HG03378 (cell line): ENCODE measurements around the gene PAGR1.

Experiments
- ATAC-seq: cut with Tn5 transposase; IDR thresholded peaks from one replicate; pipeline ENCODE4 v1.9.1; 2021; ENCODE audit warnings: mild to moderate bottlenecking, moderate library complexity; ENCODE audit not compliant: unreplicated experiment

The PAGR1 gene

DNA sequence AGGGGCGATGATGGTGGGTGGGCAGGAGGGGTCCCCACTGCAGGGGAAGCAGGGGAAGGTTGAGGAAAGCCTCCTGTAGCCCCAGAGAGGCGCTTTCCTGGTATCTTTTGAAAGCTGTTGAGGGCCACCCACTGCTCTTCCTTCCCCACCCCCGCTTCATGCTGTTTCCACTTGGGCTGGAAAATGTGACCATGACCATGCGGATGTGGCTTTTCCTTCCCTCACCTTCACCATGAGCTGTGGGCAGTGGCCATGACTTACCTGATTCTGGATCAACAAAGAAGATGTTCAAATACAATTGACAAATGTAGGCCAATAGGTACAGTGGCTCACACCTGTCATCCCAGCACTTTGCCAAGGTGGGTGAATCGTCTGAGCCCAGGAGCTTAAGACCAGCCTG lies 18.1 kb downstream of the PAGR1 start:
- ATAC-seq = no peak

DNA sequence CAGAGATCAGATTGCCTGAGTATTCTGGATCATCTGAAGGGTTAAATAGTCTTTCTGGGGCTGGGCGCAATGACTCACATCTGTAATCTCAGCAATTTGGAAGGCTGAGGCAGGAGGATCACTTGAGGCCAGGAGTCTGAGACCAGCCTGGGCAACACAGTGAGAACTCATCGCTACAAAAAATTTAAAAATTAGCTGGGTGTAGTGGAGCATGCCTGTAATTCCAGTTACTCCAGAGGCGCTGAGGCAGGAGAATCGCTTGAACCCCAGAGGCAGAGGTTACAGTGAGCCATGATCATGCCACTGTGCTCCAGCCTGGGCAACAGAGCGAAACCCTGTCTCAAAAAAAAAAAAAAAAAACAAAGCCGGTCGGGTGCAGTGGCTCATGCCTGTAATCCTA lies 20.0 kb downstream of the PAGR1 start:
- no peak for ATAC-seq

DNA sequence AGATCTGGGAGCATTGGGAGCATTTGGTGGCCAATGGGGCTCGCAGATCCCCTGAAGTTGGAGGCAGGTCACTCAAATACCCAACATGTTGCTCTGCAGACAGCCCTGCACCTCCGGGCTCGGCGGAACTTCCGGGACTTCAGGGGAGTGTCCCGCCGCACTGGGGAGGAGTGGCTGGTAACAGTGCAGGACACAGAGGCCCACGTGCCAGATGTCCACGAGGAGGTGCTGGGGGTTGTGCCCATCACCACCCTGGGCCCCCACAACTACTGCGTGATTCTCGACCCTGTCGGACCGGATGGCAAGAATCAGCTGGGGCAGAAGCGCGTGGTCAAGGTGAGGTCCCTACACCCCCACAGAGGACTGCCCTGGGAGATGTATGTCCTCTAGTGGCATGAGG lies 20.7 kb downstream of the PAGR1 start:
- ATAC-seq = no peak

DNA sequence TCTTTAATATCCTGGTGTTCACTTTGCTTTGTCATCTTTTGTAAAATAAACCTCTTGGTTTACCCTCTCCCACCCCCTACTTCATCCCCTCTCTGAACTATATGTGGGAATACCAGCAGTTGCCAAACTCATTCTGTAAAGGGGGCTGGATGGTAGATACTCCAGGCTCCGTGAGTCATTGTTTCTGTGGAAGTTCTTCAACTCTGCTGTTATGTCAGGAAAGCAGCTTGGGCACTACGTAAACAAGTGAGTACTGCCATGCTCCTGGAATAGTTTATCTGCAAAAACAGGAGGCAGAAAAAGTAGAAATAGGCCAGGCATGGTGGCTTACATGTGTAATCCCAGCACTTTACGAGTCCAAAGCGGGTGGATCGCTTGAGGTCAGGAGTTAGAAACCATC lies 21.9 kb downstream of the PAGR1 start:
- no peak for ATAC-seq

DNA sequence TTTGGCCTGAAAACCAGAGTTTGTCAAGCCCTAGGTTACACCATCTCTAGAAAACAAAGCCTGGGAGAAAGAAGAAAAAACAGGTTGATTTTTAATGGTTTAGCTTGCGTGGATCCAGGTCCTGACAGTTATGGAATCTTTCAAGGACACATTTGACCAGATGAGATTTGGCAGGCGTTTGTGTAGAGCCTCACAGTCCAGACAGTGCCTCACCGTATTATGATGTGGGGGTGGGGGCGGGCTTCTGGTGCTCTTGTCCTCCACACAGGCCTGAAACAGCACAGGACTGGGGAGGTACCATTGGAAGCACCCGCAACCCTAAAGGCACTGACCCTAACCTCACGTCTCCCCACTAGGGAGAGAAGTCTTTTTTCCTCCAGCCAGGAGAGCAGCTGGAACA lies 23.9 kb downstream of the PAGR1 start:
- ATAC-seq = no peak

DNA sequence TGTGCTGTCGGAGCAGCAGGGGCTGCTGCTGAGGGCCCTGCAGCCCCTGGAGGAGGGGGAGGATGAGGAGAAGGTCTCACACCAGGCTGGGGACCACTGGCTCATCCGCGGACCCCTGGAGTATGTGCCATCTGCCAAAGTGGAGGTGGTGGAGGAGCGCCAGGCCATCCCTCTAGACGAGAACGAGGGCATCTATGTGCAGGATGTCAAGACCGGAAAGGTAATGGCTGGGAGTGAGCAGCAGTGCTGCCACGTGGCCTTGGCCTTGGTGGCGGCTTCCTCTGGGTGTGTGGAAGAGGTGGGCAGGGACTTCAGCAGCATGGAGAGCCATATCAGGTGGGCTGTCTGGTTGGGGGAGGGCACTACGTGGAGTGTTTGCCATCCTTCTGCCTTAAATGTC lies 24.3 kb downstream of the PAGR1 start:
- ATAC-seq = no peak

DNA sequence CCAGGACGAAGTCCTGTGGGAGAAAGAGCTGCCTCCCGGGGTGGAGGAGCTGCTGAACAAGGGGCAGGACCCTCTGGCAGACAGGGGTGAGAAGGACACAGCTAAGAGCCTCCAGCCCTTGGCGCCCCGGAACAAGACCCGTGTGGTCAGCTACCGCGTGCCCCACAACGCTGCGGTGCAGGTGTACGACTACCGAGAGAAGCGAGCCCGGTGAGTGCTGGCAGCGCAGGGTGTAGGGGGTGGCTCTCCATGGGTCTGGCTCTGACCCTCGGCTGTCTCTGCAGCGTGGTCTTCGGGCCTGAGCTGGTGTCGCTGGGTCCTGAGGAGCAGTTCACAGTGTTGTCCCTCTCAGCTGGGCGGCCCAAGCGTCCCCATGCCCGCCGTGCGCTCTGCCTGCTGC lies 25.7 kb downstream of the PAGR1 start:
- ATAC-seq = no peak

DNA sequence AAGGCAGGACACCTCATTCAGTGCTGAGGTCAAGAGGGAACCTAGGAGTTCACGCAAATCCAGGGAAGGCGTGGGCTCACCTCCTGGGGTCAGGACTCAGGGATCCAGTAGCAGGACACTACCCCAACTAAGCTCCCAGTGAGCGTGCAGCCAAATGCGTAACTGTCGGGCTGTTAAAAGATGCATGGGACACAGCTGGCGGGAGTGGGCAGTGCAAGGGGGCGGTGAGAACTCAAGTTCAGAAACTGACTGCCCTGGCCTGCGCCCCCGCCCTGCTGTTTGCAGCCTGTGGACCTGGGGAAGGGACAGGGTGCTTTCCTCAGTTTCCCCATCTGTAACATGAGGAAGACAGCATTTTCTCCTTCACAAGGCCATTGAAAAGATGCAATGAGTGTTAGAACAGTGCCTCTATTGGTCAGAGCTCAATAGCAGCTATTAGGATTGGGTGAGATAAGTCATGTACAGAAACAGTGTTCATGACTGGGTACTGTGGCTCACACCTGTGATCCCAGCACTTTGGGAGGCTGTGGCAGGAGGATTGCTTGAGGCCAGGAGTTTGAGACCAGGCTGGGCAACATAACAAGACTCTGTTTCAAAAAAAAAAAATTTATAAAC lies 26.9 kb downstream of the PAGR1 start:
- no peak for ATAC-seq

DNA sequence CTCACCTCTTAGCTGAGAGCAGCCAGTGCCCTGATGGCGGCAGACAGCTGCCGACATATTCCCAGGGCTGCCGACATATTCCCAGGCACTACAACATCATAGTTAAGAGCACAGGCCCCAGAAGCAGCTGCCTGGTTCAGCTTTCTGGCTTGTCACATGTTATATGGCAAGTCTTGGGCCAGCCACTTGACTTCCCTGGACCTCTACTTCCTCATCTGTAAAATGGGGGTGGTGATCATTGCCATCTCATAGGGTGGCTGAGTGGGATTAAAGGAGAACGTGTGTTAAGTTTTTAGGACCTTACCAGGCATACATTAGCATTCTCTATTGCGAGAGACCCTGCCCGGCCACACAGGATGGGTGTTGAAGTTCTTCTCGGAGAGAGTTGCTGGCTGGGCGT lies 28.0 kb downstream of the PAGR1 start:
- ATAC-seq = no peak

DNA sequence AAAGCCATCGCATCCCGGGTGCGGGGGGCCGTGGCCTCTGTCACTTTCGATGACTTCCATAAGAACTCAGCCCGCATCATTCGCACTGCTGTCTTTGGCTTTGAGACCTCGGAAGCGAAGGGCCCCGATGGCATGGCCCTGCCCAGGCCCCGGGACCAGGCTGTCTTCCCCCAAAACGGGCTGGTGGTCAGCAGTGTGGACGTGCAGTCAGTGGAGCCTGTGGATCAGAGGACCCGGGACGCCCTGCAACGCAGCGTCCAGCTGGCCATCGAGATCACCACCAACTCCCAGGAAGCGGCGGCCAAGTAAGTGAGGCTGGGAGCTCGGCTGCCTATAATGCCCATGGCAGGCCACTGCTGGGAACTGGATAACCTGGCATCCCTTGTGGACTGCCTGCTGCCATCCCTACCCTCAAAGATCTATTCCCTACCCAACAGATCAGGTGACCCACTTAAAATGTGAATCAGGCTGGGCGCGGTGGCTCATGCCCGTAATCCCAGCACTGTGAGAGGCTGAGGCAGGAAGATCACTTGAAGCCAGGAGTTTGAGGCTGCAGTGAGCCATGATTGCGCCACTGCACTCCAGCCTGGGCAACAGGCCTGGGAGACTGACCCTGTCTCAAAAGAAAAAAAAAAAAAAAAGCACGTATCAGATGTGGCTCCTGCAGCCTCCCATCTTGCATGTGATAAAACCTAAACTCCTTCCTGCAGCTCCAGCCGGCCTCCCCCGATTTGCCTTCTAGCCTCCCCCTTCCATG lies 28.8 kb downstream of the PAGR1 start:
- no peak for ATAC-seq

DNA sequence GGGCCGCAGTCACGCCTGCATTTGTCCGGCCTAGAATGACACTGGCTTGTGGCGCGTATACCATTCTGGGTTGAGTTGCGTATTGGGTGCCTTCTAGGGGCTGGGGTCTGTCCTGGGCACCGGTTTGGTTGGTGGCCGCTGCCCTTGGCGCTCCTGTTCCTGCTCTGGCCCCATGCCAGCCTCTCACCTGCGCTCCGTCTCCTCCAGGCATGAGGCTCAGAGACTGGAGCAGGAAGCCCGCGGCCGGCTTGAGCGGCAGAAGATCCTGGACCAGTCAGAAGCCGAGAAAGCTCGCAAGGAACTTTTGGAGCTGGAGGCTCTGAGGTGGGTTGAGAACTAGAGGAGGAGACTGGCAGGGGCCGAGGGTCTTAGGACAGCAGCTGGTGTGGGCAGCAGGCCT lies 29.7 kb downstream of the PAGR1 start:
- no peak for ATAC-seq

DNA sequence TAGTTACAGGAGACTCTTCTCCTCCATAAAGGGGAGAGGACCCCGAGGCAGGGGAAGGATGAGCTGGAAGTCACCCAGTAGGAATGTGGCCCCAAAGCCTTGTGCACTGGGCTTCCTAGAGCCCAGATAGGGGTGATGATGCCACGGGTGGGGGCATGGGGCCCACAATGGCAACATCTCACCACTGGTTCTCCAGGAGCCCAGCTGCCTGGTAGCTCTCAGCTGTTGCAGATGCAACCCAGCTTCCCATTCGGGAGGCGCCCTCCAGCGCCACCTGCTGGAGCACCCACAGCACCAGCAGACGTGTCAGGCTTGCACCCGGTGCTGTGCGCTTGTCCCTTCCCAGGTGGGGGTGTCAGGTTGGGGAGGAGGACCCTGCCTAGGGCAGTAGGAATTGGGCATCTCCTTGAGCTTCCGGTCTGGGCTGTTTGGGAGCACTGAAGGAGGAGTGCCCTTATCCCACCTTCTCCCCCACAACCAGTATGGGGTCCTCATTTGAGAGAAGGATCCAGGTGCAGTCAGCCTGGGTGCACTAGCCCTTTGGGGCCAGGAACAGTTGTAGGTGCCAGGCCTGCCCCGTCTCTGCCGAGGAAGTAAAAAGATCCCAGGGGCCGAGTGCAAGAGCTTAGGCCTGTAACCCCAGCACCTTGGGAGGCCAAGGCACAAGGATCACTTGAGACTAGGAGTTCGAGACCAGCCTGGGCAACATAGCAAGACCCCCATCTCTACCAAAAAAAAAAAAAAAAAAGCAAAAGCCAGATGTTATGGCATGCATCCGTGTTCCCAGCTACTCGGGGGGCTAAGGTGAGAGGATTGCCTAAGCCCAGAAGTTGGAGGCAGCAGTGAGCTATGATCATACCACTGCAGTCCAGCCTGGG lies 32.7 kb downstream of the PAGR1 start:
- ATAC-seq = no peak

DNA sequence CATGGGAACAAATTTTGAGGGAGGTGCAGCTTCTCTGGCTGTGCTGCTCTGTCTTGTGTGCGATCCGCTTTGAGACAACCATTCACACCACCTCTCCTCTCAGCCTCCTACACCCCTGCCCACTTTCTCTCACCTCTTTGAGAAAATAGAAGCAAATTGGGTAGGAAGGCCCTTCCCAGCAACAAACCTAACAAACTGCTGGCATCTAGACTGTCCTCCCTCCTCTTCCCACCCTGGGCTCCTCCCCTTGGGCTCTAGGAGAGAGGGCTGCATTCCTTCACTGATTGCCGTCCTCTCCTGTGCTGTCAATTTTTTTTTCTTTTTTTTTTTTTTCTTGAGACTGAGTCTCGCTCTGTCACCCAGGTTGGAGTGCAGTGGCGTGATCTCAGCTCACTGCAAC lies 33.6 kb downstream of the PAGR1 start:
- no peak for ATAC-seq

DNA sequence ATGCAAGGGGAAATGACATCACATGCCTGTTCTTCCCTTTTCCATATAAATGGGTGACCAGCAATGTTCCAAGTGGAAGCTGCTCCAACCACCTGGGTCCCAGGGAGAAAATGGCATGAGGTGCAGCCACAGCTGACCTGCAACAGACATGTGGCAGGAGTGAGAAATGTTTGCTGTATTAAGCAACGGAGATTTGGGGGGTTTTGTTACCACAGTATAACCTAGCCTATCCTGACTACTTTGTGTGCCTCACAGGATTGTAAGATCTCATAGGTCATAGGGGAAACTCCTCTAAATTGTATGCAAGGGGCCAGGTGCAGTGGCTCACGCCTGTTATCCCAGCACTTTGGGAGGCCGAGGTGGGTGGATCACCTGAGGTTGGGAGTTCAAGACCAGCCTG lies 35.0 kb downstream of the PAGR1 start:
- no peak for ATAC-seq

DNA sequence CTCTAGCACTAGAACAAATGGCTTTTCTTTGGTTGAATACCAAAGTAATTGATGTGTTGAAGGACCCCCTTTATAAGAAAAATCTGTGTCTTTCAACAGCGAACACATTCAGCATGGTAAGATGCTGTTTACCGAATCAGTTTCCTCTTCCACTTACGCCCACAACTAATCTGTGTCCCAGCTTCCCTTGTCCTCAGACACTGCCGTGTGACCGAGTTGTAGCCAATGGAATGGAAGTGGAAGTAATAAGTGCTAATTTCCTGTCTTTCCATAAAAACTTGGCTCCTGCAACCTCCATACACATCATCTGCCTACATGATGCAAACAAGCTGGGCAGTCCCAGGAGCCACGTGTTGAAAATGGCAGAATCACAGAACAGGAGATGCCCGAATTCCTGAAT lies 36.7 kb downstream of the PAGR1 start:
- ATAC-seq = no peak

DNA sequence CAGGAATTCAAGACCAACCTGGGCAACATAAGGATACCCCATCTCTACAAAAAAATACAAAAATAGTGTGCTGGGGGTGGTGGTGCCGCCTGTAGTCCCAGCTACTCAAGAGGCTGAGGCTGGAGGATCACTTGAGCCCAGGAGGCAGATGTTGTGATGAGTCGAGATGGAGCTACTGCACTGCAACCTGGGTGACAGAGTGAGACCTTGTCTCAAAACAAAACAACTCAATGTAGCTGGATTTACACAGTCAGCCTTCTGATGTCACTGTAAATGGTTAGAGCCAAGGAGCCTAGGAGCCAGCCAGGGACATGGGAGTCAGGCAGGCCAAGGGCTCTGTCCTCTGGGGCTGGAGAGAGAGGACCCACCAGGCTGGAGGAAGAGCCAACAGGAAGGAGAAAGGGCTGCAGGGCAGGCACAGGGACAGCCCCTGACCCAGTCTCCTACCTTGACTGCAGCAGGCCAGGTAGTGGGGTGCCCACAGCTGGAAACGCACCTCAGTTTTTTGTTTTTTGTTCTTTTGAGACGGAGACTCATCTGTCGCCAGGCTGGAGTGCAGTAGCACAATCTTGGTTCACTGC lies 38.7 kb downstream of the PAGR1 start:
- ATAC-seq = no peak

DNA sequence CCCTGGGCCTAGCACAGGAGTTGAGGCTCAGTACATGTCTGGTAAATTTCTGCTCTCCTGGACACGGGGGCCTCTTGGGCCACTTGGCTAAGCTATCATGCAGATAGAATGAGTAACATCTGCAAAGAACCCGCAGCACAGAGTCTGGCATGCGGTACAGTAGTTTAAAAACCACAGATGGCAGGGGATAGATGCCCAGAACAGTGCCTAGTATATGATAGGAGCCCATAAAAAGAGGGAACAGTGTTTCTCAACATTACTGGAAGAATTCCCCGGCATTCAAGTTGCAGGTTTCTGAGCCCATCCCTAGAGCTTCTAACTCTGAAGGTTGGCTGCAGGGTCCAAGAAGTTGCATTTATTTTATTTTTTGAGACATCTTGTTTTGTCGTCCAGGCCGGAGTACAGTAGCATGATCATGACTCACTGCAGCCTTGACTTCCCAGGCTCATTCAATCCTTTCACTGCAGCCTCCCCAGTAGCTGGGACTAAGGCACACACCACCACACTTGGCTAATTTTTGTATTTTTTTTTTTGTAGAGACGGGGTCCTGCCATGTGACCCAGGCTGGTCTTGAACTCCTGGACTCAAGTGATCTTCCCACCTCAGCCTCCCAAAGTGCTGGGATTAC lies 41.3 kb downstream of the PAGR1 start:
- ATAC-seq = no peak

DNA sequence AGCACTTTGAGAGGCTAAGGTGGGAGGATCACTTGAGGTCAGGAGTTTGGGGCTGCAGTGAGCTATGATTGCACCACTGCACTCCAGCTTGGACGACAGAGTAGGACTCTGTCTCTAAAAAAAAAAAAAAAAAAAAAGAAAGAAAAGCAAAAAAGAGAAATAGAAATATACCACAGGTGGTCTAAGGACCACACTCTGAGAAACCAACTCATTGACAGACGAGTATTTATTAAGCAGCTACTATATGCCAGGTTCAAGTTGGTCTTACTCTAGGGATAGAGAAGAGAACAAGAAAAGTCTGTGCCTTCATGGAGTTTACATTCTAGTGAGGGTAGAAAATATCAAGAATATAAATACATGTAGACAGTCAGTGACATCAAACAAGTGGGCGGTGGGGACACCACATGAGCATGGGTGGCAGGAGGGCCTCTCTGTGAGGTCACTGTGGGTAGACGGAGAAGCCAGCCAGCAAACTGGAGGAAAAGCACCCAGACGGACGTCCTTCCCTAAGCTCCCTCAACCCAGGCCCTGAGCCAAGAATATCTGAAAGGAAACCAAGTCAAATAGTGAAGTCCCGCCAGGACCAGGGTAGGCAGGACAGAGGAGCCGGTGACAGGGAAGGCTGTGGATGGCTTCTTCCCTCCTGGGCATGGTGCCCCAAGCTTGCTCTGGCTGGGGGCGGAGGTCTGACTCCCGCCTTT lies 42.3 kb downstream of the PAGR1 start:
- no peak for ATAC-seq

DNA sequence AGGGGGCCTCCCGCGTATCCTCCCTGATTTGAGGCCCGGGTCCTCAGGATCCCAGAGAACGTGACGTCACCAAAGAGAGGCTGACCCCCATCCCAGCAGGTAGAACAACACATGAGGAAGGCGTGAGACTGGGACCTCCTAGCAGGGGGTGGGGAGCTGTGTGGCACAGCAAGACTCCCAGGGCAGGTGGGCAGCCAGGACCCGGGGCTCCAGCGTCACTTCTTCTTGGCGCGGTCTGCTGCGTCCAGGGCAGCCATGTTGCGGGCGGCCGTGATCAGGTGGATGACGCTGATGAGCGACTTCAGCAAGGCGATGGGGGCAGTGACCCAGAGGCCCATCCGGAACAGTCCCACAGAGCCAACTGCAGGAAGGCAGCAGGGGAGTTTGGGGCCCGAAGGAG lies 43.0 kb downstream of the PAGR1 start:
- no peak for ATAC-seq

DNA sequence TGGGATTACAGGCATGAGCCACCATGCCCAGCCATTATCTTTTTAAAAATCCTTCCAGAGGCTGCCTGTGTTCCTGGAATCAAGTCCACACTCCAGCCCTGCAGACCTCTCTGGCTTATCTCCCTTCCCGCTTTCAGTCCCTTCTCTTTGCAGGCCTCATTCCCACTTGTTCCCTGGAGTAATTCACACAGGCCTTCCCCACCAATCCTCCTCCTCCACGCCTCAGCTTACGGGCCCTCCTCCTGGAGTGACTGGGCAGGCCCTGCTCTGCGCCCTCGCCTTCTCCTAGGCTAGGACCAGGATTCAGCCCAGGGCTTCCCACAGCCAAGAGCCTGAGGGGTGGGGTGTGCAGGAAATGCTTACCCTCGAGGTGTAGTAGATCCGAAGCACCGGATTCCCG lies 44.3 kb downstream of the PAGR1 start:
- no peak for ATAC-seq
